Activated CD8-positive, alpha-beta memory T cell treated with anti-CD3 and anti-CD28 coated beads, Interleukin-2, amount 50 U/mL, for 48 hours (primary cell): ENCODE measurements around the gene ZNF420.

Source experiments
- DNase-seq: peaks from one replicate; pipeline ENCODE4 v3.0.0-alpha.2; 2020

Gene ZNF420

DNA sequence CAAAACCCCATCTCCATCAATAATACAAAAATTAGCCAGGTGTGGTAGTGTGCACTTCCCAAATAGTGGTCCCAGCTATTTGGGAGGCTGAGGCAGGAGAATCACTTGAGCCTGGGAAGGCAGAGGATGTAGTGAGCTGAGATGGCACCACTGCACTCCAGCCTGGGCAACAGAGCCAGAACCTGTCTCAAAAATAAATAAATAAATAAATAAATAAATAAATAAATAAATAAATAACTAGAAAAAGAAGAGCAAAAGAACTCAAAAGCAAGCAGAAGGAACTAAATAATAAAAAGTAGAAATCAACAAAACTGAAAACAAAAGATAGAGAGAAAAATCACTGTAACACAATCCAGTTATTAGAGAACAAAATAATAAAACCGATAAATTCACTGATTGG, 81.9 kb downstream of the ZNF420 start:
- DNase-seq = no peak

- no peak for DNase-seq
Measured at GRCh38 chr19:37165635-37166034, 87.4 kb downstream of the ZNF420 start.

GRCh38 chr19:37172368-37173366, 94.4 kb downstream of the ZNF420 start, which contains the start of gene ZNF585A:
TSS of gene ZNF585A (minus strand) at chr19:37172695. CDS start at chr19:37169910, 2,785 bp downstream.
- peak; percentile 89 for DNase-seq
